Ovary (tissue), 9 donors: Measurements from ENCODE around the gene ACACB. TPM values are rescaled to one million over a fixed set of nuclear protein-coding genes. Genes with fewer than 3 reads are reported as not detected.

Experiments used
- DNase-seq, 5 donors: peaks; one replicate each; pipeline ENCODE4 v3.0.0-alpha.2; 2019 to 2020
- H3K27ac ChIP-seq, 2 donors: fragments of 200-600 bp; one replicate each; pipeline versions ENCODE4 v1.5.1 to v1.8.0; 2019 to 2022
- H3K27me3 ChIP-seq: fragments of 200-600 bp; one replicate; pipeline ENCODE4 v1.8.0; 2022
- H3K36me3 ChIP-seq: fragments of 200-600 bp; sonication (generic); one replicate; pipeline ENCODE4 v1.5.1; 2019
- H3K4me1 ChIP-seq: one replicate; pipeline ENCODE4 v1.8.1; 2013; ENCODE audit warnings: mild to moderate bottlenecking, moderate library complexity; ENCODE audit not compliant: insufficient read depth
- H3K4me3 ChIP-seq: fragments of 200-600 bp; sonication (generic); one replicate; pipeline ENCODE4 v1.5.1; 2017
- H3K9me3 ChIP-seq, 2 donors: fragments of 200-600 bp in 1 of 2; sonication (generic) in 1 of 2; one replicate each; pipeline versions ENCODE4 v1.5.1 to v1.8.1; 2013 to 2019; ENCODE audit warnings: mild to moderate bottlenecking in 1 of 2, moderate library complexity in 1 of 2
- EP300 ChIP-seq: sonication (generic); formaldehyde crosslinking; IDR thresholded peaks from one replicate; pipeline ENCODE4 v1.6.1; 2017; ENCODE audit warnings: antibody characterized with exemption
- POLR2A ChIP-seq: fragments of 450-650 bp; IDR thresholded peaks from one replicate; pipeline ENCODE4 v1.6.1; 2017; ENCODE audit warnings: antibody characterized with exemption, mild to moderate bottlenecking, moderate library complexity
- WGBS, 3 donors: extraction: QIAGEN DNeasy Blood & Tissue Kit in 1 of 3; methylation state at CpG; one replicate each; pipeline versions ENCODE4 v1.1.5 to v1.1.7; 2013 to 2017; 5-methylcytosine and 5-hydroxymethylcytosine counted together
- intact Hi-C, 4 donors: fragments of 100-400 bp; cut with DNase I; formaldehyde crosslinking; loops; one replicate each; pipeline versions ENCODE4 v1.11.0 to v1.15.1; 2022 to 2023
- polyA plus RNA-seq, 2 donors: library from polyadenylated mRNA; stranded (reverse); fragments of 200-250 nt in 1 of 2; fragments of 350-450 nt in 1 of 2; fragmentation: Illumina TruSeq in 1 of 2; extraction: RNeasy Lipid Tissue Mini Kit (QIAGEN cat#74804) in 1 of 2; gene quantifications; one replicate each; pipeline ENCODE4 v1.2.3, GENCODE V29; 2013 to 2014
- total RNA-seq, 7 donors: library from RNA; depleted of rRNA in 2 of 7; stranded (reverse); fragments of >200 nt in 2 of 7; fragmentation: NEBNext Ultra II Directional in 3 of 7; extraction: Animal tissue kit (Norgen Biotek cat#: 25700) in 3 of 7; gene quantifications; one replicate each; pipeline versions ENCODE4 v1.1.0 to v1.2.4, GENCODE V29; 2016 to 2023
- TF ChIP-seq, protein P1 (sequence below), 3 donors: fragments of 450-650 bp in 2 of 3; fragments of 200-600 bp in 1 of 3; IDR thresholded peaks; one replicate each; pipeline versions ENCODE4 v1.5.1 to v1.8.0; 2016 to 2022; ENCODE audit warnings: antibody characterized with exemption in 3 of 3, mild to moderate bottlenecking in 1 of 3
- donor health status: DM: no; HTN: no; CAD: no; lungs with moderate emphysema.
- donor health status: DM: no; HTN: no; CAD: no.
- donor health status: Bipolar disorder and iron deficiency.
- donor health status: DM: yes; HTN: yes; CAD: no.
- donor health status: DM: no; HTN: no; CAD: no.
- donor health status: DM: yes; HTN: yes; CAD: no.

The ACACB gene
- total and polyA plus RNA-seq, 9 donors = 20.5 to 56.5 (median 40.4) TPM

GRCh38 chr12:109131154-109132050 is 15.0 kb downstream of the ACACB start:
- no peaks in the 10 kb centered on the region for H3K36me3 ChIP-seq
- H3K27ac ChIP-seq = peak overlapping the region in 1 of 2 donors; percentile 26
- TF ChIP-seq, protein P1, sequence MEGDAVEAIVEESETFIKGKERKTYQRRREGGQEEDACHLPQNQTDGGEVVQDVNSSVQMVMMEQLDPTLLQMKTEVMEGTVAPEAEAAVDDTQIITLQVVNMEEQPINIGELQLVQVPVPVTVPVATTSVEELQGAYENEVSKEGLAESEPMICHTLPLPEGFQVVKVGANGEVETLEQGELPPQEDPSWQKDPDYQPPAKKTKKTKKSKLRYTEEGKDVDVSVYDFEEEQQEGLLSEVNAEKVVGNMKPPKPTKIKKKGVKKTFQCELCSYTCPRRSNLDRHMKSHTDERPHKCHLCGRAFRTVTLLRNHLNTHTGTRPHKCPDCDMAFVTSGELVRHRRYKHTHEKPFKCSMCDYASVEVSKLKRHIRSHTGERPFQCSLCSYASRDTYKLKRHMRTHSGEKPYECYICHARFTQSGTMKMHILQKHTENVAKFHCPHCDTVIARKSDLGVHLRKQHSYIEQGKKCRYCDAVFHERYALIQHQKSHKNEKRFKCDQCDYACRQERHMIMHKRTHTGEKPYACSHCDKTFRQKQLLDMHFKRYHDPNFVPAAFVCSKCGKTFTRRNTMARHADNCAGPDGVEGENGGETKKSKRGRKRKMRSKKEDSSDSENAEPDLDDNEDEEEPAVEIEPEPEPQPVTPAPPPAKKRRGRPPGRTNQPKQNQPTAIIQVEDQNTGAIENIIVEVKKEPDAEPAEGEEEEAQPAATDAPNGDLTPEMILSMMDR (IDR thresholded peaks at IDR 0.05) = no peak
- TF ChIP-seq POLR2A = no peak
- no peak for TF ChIP-seq EP300
- H3K27me3 ChIP-seq = no peaks in the 10 kb centered on the region
- 39 to 69% (median 43%) methylated on average over 24 of the region's 24 CpGs for WGBS, 3 donors
- H3K9me3 ChIP-seq = no peaks in the 10 kb centered on the region
- peaks cover 7% of the 10 kb centered on the region for H3K4me1 ChIP-seq
- intact Hi-C loops = no loop called here
- no peak for DNase-seq
- no peak overlapping the region for H3K4me3 ChIP-seq

DNA sequence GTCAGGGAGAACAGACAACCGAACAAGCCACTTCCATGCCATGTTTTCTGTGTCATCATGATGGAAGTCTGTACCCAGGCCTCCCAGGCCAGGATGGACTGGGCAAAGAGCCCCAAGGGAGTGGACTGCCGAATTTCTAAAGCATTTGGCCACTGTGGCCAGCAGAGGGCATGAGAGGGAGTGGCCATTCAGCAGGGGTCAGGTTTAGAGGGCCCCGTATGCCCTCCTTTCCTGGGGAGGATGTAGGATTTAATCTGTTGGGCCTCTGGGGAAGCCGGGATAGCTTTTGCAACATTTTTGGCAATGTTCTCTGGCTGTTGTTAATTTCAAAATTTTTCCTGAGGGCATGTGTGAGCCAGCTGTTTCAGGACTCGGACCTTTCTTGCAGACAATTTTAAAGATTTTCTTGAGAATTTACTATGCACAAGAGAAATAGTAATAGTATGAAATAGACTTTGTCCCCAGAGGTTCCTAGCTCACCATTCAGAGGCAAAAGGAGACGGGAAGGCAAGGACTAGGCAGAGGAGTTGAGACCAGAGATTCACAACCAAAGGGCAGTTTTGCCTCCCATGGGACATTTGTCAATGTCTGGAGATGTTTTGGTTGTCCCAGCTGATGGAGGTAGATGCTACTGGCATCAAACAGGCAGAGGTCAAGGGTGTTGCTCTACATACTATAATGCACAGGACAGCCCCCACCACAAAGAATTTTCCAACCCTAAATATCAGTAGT is 18.0 kb downstream of the ACACB start:
- DNase-seq = peak in 2 of 5 donors; percentile 42 to 51
- intact Hi-C loops = no loop called here
- Histone ChIP-seq H3K27me3 (no peaks in the 10 kb centered on the region), H3K4me1 (peaks cover 7% of the 10 kb centered on the region), H3K9me3 (no peaks in the 10 kb centered on the region), H3K4me3 (no peak overlapping the region), H3K27ac (no peak overlapping the region), H3K36me3 (no peaks in the 10 kb centered on the region)
- TF ChIP-seq, protein P1 (IDR thresholded peaks at IDR 0.05) = no peak
- no peak for TF ChIP-seq EP300
- TF ChIP-seq POLR2A = no peak
- WGBS, 3 donors = 33 to 35% (median 34%) methylated on average over 6 of the region's 6 CpGs

GRCh38 chr12:109137055-109137454 is 20.7 kb downstream of the ACACB start:
- H3K9me3 ChIP-seq = no peaks in the 10 kb centered on the region
- no peaks in the 10 kb centered on the region for H3K27me3 ChIP-seq
- H3K36me3 ChIP-seq = no peaks in the 10 kb centered on the region
- no peak for DNase-seq
- peaks cover 5% of the 10 kb centered on the region for H3K4me1 ChIP-seq
- intact Hi-C loops = no loop called here
- H3K27ac ChIP-seq = no peak overlapping the region
- H3K4me3 ChIP-seq = no peak overlapping the region
- WGBS, 3 donors = 65 to 86% (median 72%) methylated on average over 2 of the region's 2 CpGs
- TF ChIP-seq EP300 = no peak
- TF ChIP-seq POLR2A = no peak

GRCh38 chr12:109139360-109139759 is 23.0 kb downstream of the ACACB start:
- Histone ChIP-seq H3K9me3 (no peaks in the 10 kb centered on the region), H3K36me3 (no peaks in the 10 kb centered on the region), H3K4me3 (no peak overlapping the region), H3K27ac (no peak overlapping the region), H3K27me3 (no peaks in the 10 kb centered on the region), H3K4me1 (peaks cover 2% of the 10 kb centered on the region)
- intact Hi-C loops = no loop called here
- 82 to 90% (median 87%) methylated on average over 9 of the region's 9 CpGs for WGBS, 3 donors
- DNase-seq = no peak
- TF ChIP-seq EP300 (no peak), POLR2A (no peak)

DNA sequence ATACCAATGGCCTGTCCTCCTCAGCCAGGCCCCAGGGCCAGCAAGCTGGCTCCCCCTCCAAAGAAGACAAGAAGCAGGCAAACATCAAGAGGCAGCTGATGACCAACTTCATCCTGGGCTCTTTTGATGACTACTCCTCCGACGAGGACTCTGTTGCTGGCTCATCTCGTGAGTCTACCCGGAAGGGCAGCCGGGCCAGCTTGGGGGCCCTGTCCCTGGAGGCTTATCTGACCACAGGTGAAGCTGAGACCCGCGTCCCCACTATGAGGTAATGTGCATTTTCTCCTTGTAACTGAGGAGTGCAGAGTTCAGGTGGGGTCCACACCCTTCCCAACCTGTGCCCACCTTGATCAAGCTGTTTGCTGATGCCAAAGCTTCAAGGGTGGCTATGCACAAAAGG is 23.4 kb downstream of the ACACB start:
- no peak overlapping the region for H3K27ac ChIP-seq
- 81 to 95% (median 86%) methylated on average over 7 of the region's 7 CpGs for WGBS, 3 donors
- intact Hi-C loops = no loop called here
- DNase-seq = no peak
- H3K27me3 ChIP-seq = no peaks in the 10 kb centered on the region
- TF ChIP-seq POLR2A (no peak), EP300 (no peak)
- TF ChIP-seq, protein P1 (IDR thresholded peaks at IDR 0.05) = no peak
- no peaks in the 10 kb centered on the region for H3K4me1 ChIP-seq
- H3K4me3 ChIP-seq = no peak overlapping the region
- H3K9me3 ChIP-seq = no peaks in the 10 kb centered on the region
- H3K36me3 ChIP-seq = no peaks in the 10 kb centered on the region
